Kidney epithelial cell (primary cell): Measurements from ENCODE around the gene C16orf54. TPM values are rescaled to one million over a fixed set of nuclear protein-coding genes. Genes with fewer than 3 reads are reported as not detected.
"Not testable (repeated sequence)": the region's sequence is repeated elsewhere in the genome, so short reads cannot be mapped to it uniquely, and the experiment has no call there.

Experiments used
- DNase-seq: peaks from one replicate; pipeline ENCODE4 v3.0.0-alpha.2; 2010; ENCODE audit warnings: low read depth
- H3K27me3 ChIP-seq: 2 replicates; pipeline ENCODE4 v1.6.0; 2011; ENCODE audit warnings: low read length; ENCODE audit not compliant: control insufficient read depth, insufficient read depth
- H3K36me3 ChIP-seq: 2 replicates; pipeline ENCODE4 v1.5.1; 2011; ENCODE audit warnings: low read length; ENCODE audit not compliant: control insufficient read depth, insufficient read depth
- H3K4me3 ChIP-seq: 2 replicates; pipeline ENCODE4 v1.5.1; 2011; ENCODE audit warnings: low read depth, mild to moderate bottlenecking, control low read depth, low read length
- total RNA-seq: library from RNA; depleted of rRNA; stranded (reverse); fragments of >200 nt; gene quantifications from 2 replicates; pipeline ENCODE4 v1.2.3, GENCODE V29; 2015
- TF ChIP-seq, protein P1 (sequence below): IDR thresholded peaks from 2 replicates; pipeline ENCODE4 v1.5.1; 2011; ENCODE audit warnings: mild to moderate bottlenecking, moderate library complexity, low read length, control low read depth, inconsistent platforms; ENCODE audit not compliant: insufficient read depth, poor library complexity, severe bottlenecking

C16orf54 gene
- total RNA-seq, 1 donor from 2014 or later = not detected

DNA sequence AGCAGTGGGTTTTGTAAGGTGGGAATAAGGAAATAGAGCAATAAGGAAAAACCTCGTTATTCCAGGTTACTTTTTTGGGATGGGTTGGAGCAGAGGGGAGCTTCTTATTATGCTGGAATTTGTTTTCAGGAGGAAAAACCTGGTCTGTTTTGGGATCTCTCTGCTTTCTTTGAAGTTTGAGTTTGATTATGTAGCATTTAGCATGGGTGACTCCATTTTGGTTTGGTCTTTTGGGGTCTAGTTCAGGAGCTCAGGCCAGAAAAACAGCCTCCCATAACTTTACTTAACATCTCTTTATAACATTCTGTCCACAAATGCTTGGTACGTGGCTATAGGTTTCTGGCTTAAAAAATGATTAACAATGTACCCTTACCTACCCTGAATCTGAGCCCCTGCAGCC is 23.7 kb upstream of the C16orf54 start:
- no peaks in the 10 kb centered on the region for H3K36me3 ChIP-seq
- H3K4me3 ChIP-seq = no peak overlapping the region
- no peaks in the 10 kb centered on the region for H3K27me3 ChIP-seq
- DNase-seq = no peak
- TF ChIP-seq, protein P1, sequence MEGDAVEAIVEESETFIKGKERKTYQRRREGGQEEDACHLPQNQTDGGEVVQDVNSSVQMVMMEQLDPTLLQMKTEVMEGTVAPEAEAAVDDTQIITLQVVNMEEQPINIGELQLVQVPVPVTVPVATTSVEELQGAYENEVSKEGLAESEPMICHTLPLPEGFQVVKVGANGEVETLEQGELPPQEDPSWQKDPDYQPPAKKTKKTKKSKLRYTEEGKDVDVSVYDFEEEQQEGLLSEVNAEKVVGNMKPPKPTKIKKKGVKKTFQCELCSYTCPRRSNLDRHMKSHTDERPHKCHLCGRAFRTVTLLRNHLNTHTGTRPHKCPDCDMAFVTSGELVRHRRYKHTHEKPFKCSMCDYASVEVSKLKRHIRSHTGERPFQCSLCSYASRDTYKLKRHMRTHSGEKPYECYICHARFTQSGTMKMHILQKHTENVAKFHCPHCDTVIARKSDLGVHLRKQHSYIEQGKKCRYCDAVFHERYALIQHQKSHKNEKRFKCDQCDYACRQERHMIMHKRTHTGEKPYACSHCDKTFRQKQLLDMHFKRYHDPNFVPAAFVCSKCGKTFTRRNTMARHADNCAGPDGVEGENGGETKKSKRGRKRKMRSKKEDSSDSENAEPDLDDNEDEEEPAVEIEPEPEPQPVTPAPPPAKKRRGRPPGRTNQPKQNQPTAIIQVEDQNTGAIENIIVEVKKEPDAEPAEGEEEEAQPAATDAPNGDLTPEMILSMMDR = no peak

DNA sequence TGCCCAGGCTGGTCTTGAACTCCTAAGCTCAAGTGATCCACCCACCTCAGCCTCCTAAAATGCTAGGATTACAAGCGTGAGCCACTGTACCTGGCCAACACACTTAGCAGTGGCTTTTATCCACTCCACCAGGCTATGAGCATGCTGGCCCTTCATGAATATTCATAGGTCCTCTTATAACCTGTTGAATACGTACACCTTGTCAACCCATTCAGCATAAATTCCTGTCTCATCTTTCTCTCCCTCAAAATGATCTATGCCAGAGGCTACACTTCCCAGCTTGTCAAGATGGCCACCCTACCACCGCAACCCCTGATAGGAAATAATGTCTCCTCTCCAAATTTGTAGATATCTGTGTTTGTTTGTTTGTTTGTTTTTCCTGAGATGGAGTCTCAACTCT is 21.3 kb upstream of the C16orf54 start:
- Histone ChIP-seq H3K27me3 (peaks cover 2% of the 10 kb centered on the region), H3K4me3 (no peak overlapping the region), H3K36me3 (no peaks in the 10 kb centered on the region)
- DNase-seq = no peak
- TF ChIP-seq, protein P1 = no peak

DNA sequence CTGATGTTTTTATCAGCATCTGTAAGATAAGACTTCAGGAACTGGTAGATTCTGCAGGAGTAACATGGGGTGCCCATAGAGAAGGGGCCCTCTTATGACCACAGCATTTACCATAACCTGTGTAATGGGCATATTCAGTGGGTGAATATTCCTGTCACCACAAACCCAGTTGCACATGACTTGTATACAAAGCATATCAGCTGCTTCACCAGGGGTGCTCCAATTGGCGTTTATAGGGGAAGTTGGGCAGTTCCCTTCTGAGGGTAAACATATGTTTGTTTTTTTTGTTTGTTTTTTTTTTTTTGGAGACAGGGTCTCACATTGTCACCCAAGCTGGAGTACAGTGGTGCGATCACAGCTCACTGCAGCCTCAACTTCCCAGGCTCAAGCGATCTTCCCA is 20.8 kb upstream of the C16orf54 start:
- DNase-seq = no peak
- no peak overlapping the region for H3K4me3 ChIP-seq
- H3K27me3 ChIP-seq = peaks cover 2% of the 10 kb centered on the region
- TF ChIP-seq, protein P1 = no peak
- H3K36me3 ChIP-seq = no peaks in the 10 kb centered on the region

DNA sequence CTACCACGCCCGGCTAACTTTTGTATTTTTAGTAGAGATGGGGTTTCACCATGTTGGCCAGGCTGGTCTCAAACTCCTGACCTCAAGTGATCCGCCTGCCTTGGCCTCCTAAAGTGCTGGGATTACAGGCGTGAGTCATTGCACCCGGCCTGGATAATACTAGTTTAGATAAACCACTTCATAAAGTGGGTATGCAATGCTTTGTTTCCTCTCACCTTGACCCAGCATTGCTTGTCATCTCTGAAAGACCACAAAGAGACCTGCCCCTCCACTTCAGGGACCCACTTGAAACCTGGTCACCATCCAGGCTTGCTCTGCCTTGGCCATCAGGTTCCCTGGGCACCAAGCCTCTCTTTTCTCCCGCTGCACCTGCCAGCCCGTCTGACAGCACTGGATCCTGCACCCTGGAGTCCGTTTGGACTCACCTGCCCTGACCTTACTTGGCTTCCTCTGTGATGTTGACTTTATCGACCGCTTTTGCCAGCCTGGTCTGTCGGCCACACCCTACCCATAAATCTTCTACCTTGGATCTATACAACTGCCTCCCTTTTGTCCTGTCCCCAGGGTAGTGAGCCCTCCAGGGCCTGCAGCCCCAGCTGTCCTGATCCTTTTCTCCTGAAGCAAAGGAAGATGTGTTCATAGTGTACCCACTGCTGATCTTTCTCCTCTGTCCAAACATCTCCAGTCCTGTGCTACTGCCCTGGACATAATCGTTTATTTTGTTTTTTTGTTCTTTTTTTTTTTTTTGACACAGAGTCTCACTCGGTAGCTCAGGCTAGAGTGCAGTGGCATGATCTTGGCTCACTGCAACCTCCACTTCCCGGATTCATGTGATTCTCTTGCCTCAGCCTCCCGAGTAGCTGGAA is 19.6 kb upstream of the C16orf54 start:
- H3K4me3 ChIP-seq = no peak overlapping the region
- H3K27me3 ChIP-seq = peaks cover 2% of the 10 kb centered on the region
- no peak for DNase-seq
- TF ChIP-seq, protein P1 = no peak
- no peaks in the 10 kb centered on the region for H3K36me3 ChIP-seq

DNA sequence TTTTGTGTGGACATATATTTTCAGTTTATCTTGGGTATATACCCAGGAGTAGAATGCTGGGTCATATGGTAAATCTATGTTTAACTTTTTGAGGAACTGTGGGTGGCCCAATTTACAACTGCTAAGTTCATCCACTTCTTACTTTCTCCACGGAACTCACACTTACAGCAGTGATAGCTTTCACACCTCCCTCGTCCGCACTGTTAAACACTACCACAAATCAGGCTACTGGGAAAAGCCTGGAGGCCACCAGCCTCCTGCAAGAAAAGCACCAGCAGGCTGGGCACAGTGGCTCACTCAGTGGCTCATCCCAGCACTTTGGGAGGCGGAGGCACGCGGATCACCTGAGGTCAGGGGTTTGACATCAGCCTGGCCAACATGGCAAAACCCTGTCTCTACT is 17.5 kb upstream of the C16orf54 start:
- DNase-seq = no peak
- H3K36me3 ChIP-seq = no peaks in the 10 kb centered on the region
- peaks cover 2% of the 10 kb centered on the region for H3K27me3 ChIP-seq
- H3K4me3 ChIP-seq = no peak overlapping the region
- TF ChIP-seq, protein P1 = no peak

DNA sequence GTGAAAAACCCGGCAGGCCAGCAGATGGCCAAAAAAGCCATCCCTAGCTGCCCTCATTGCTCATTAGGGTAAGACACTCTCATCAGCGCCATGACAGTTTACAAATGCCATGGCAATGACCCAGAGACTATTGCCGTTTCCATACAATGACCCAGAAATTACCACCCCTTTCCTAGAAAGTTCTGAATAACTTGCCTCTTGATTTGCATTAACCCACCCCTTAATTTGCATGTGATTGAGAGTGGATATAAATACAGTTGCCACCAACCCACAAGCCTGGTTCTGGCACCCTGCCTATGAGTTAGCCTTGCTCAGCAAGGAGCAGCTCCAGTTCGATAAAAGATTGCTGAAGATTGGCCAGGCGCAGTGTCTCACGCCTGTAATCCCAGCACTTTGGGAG is 16.1 kb upstream of the C16orf54 start:
- DNase-seq = no peak
- H3K27me3 ChIP-seq = peaks cover 2% of the 10 kb centered on the region
- no peaks in the 10 kb centered on the region for H3K36me3 ChIP-seq
- H3K4me3 ChIP-seq = no peak overlapping the region
- TF ChIP-seq, protein P1 = no peak

DNA sequence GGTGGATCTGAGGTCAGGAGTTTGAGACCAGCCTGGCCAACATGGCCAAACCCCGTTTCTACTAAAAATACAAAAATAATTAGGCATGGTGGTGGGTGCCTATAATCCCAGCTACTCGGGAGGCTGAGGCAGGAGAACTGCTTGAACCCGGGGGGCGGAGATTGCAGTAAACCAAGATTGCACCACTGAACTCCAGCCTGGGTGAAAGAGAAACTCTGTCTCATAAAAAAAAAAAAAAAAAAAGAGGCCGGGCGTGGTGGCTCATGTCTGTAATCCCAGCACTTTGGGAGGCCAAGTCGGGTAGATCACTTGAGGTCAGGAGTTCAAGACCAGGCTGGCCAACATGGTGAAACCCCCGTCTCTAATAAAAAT is 15.5 kb upstream of the C16orf54 start:
- not testable (repeated sequence) for H3K27me3 ChIP-seq, DNase-seq, H3K4me3 ChIP-seq, H3K36me3 ChIP-seq
